ENCODE results near the gene CNGA4.
"Not testable (repeated sequence)": the region's sequence is repeated elsewhere in the genome, so short reads cannot be mapped to it uniquely, and the experiment has no call there.

CNGA4 gene

DNA sequence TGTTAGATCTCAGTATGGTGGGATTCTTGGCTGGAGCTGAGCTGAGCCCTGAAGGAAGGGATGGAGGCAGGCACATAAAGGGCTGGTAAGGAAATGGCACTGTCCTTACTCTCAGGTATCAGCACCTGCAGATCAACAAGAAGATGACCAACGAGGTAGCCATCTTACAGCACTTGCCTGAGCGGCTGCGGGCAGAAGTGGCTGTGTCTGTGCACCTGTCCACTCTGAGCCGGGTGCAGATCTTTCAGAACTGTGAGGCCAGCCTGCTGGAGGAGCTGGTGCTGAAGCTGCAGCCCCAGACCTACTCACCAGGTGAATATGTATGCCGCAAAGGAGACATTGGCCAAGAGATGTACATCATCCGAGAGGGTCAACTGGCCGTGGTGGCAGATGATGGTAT, 2.4 kb downstream of the CNGA4 start:
- Histone ChIP-seq H3K27me3 (replicated peaks) (no peaks in the 10 kb centered on the region), H3K4me3 (ENCODE audit: low read depth, low read length) (no peak overlapping the region), H3K36me3 (replicated peaks) (no peaks in the 10 kb centered on the region), H3K27ac (no peak overlapping the region)
- in situ Hi-C loops (cut with HindIII; ENCODE audit: low pct_ligation_motif_present, low sequenced_read_pairs) = no loop called here
- no peak for DNase-seq
- TF ChIP-seq, protein P1, sequence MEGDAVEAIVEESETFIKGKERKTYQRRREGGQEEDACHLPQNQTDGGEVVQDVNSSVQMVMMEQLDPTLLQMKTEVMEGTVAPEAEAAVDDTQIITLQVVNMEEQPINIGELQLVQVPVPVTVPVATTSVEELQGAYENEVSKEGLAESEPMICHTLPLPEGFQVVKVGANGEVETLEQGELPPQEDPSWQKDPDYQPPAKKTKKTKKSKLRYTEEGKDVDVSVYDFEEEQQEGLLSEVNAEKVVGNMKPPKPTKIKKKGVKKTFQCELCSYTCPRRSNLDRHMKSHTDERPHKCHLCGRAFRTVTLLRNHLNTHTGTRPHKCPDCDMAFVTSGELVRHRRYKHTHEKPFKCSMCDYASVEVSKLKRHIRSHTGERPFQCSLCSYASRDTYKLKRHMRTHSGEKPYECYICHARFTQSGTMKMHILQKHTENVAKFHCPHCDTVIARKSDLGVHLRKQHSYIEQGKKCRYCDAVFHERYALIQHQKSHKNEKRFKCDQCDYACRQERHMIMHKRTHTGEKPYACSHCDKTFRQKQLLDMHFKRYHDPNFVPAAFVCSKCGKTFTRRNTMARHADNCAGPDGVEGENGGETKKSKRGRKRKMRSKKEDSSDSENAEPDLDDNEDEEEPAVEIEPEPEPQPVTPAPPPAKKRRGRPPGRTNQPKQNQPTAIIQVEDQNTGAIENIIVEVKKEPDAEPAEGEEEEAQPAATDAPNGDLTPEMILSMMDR (IDR thresholded peaks at IDR 0.05; ENCODE audit: low read depth, low read length, missing control alignments) = no peak

DNA sequence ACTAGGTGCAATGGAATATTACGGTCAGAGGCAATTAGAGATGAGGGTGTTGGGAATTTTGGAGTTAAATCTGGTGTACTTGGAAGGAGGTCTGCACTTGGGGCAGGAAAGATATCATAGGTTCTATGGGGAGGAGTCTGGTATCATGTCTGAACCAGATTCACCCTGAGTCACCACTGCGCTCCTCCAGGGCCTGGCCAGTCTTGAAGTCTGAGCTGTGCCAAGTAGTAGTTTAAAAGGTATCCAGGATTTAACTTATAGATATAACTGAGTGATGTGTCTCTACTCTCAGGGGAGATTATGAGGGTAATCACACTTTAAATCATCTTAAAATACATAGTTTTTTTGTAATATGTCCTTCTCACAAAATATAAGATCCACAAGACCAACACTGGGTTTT, 6.6 kb downstream of the CNGA4 start:
- Histone ChIP-seq H3K4me3 (ENCODE audit: low read depth, low read length) (no peak overlapping the region), H3K27ac (no peak overlapping the region), H3K36me3 (replicated peaks) (no peaks in the 10 kb centered on the region), H3K27me3 (replicated peaks) (no peaks in the 10 kb centered on the region)
- no peak for DNase-seq
- TF ChIP-seq, protein P1 (IDR thresholded peaks at IDR 0.05; ENCODE audit: low read depth, low read length, missing control alignments) = no peak
- in situ Hi-C loops (cut with HindIII; ENCODE audit: low pct_ligation_motif_present, low sequenced_read_pairs) = no loop called here

DNA sequence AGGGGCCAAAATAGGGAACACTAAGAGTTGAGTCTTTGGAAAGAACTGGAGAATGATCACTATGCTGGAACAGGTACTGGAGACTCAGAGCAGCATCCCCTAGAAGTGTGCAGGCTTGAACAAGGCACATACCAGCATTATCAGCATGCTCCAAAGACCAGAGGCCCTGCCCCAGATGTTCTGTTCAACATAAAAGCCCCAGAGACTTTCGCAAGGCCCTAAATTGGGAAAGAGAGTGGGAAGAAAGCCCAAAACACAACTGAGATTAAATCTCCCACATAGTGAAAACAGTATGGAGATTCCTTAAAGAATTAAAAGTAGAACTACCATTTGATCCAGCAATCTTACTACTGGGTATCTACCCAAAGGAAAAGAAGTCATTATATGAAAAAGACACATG, 9.4 kb downstream of the CNGA4 start:
- H3K36me3 ChIP-seq (replicated peaks) = no peaks in the 10 kb centered on the region
- in situ Hi-C loops (cut with HindIII; ENCODE audit: low pct_ligation_motif_present, low sequenced_read_pairs) = no loop called here
- no peak overlapping the region for H3K27ac ChIP-seq
- H3K27me3 ChIP-seq (replicated peaks) = no peaks in the 10 kb centered on the region
- TF ChIP-seq, protein P1 (IDR thresholded peaks at IDR 0.05; ENCODE audit: low read depth, low read length, missing control alignments) = no peak
- no peak for DNase-seq
- no peak overlapping the region for H3K4me3 ChIP-seq (ENCODE audit: low read depth, low read length)

DNA sequence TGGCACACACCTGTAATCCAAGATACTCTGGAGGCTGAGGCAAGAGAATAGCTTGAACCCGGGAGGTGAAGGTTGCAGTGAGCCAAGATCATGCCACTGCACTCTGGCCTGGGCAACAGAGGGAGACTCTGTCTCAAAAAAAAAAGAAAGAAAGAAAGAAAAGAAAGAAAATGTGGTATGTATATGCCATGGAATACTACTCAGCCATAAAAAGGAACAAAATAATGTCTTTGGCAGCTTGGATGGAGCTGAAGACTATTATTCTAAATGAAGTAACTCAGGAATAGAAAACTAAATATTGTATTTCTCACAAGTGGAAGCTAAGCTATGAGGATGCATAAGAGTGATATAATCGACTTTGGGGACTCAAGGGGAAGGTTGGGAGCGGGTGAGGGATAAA, 10.0 kb downstream of the CNGA4 start:
- H3K36me3 ChIP-seq (replicated peaks); DNase-seq; in situ Hi-C loops (cut with HindIII; ENCODE audit: low pct_ligation_motif_present, low sequenced_read_pairs); H3K27ac ChIP-seq; H3K27me3 ChIP-seq (replicated peaks); H3K4me3 ChIP-seq (ENCODE audit: low read depth, low read length): not testable (repeated sequence)

DNA sequence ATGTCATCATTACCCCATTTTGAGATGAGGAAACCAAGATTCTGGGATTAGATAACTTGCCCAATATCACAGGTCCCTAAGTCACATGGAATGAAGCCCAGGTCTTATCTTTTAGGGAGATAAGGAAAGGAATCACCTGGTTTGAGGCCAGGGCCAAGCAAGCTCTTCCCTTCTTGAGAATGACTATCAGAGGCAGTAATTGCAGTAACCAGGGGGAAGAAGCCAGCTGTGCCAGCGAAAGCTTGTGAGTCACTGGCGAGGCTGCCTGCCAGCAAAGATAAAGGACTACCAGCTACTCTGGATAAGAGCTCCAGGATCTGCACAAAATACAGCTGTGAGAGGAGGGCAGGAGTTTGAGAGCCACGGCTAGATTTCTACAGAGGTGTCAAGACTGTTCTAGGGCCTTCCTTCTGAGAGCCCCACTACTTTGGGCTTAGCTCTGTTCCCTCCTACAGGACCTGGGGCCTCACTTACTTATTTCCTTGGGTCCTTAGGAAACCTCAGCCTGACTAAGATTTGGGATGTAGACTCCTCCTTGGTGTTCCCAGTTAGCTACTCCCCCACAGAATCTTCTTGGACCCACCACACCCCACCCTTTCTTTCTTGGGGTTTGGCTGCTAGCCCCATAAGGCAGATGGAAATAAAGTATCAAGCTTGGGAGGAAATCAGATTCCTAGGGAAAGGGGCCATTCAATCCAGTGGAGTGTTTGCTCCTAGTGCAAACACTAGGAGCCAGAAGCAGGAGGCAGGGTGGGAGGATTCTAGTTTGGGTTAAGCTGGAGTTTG, 11.1 kb downstream of the CNGA4 start:
- no peaks in the 10 kb centered on the region for H3K36me3 ChIP-seq (replicated peaks)
- no peak overlapping the region for H3K4me3 ChIP-seq (ENCODE audit: low read depth, low read length)
- no peak overlapping the region for H3K27ac ChIP-seq
- DNase-seq = peak; percentile 74
- H3K27me3 ChIP-seq (replicated peaks) = peaks cover 3% of the 10 kb centered on the region
- TF ChIP-seq, protein P1 (IDR thresholded peaks at IDR 0.05; ENCODE audit: low read depth, low read length, missing control alignments) = no peak
- in situ Hi-C loops (cut with HindIII; ENCODE audit: low pct_ligation_motif_present, low sequenced_read_pairs) = no loop called here

DNA sequence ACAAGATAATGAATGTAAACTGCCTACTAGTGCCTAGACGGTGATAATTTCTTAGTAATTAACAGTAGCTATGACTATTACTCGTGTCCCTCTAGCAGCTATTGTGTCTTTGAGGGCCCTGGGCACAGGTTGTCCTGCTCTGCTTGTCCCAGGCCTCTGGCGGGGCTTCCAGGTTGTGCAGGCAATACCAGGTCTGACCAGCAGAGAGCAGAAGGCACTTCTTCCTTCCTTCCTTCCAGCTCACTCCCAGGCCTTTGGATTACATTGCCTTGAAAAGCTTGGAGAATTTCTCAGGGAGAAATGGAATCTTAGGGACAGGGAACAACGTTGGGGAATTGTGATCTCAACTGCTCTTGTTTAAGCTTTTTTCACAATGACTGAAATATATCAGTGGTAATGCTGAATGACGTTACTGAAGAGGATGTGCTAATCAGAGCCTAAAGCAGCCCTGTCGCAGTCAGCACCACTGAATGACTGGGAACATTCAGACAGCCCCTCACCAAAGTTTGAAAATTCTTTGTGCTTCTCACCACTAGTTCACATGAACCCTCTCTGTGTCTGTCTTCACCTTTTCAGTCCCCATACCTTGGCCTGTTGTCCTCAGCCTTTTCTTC, 12.3 kb downstream of the CNGA4 start:
- no peaks in the 10 kb centered on the region for H3K36me3 ChIP-seq (replicated peaks)
- TF ChIP-seq, protein P1 (IDR thresholded peaks at IDR 0.05; ENCODE audit: low read depth, low read length, missing control alignments) = peak; percentile 99
- H3K4me3 ChIP-seq (ENCODE audit: low read depth, low read length) = no peak overlapping the region
- DNase-seq = peak; percentile 80
- no peak overlapping the region for H3K27ac ChIP-seq
- peaks cover 9% of the 10 kb centered on the region for H3K27me3 ChIP-seq (replicated peaks)
- in situ Hi-C loops (cut with HindIII; ENCODE audit: low pct_ligation_motif_present, low sequenced_read_pairs) = no loop called here

Measured in brain microvascular endothelial cell (primary cell).